A673 (cell line): ENCODE data around the gene VAV3.

Source experiments
- CTCF ChIP-seq: fragments of 300-800, 200-600 bp; sonication (generic); conservative IDR thresholded peaks from 2 replicates; pipeline ENCODE4 v1.5.1; 2017; ENCODE audit warnings: low read depth, mild to moderate bottlenecking, antibody characterized with exemption, low read length, moderate library complexity, mixed read lengths
- EZH2 ChIP-seq: fragments of 200-600 bp; sonication (generic); IDR thresholded peaks from 2 replicates; pipeline ENCODE4 v1.6.1; 2017; ENCODE audit warnings: borderline replicate concordance, low read depth, mild to moderate bottlenecking, mixed read lengths, antibody characterized with exemption, low read length; ENCODE audit not compliant: poor library complexity, severe bottlenecking

GRCh38 chr1:107683683-107684082 lies 281.3 kb downstream of the VAV3 start:
- TF ChIP-seq CTCF (no peak), EZH2 (no peak)
